ENCODE measurements around the gene CELSR1. TPM values are rescaled to one million over a fixed set of nuclear protein-coding genes. Genes with fewer than 3 reads are reported as not detected.

CELSR1 gene
- total RNA-seq, 1 experiment from 2014 or later = 33.2 TPM

GRCh38 chr22:46573781-46574437 lies 36.5 kb upstream of the CELSR1 start:
- Mint-ChIP-seq H3K27ac (ENCODE audit: unreplicated experiment) (peak overlapping the region; percentile 32), H3K4me1 (ENCODE audit: low read depth, unreplicated experiment) (peaks cover 19% of the 10 kb centered on the region), H3K36me3 (ENCODE audit: insufficient read depth, unreplicated experiment) (no peaks in the 10 kb centered on the region), H3K4me3 (ENCODE audit: unreplicated experiment) (no peak overlapping the region), H3K27me3 (ENCODE audit: insufficient read depth, unreplicated experiment) (no peaks in the 10 kb centered on the region), H3K9me3 (ENCODE audit: unreplicated experiment) (peaks cover 10% of the 10 kb centered on the region)
- no peak for DNase-seq
- H3K4me1 ChIP-seq = peaks cover 29% of the 10 kb centered on the region
- H3K4me3 ChIP-seq (ENCODE audit: low read depth, low read length) = no peak overlapping the region
- no peaks in the 10 kb centered on the region for H3K36me3 ChIP-seq (ENCODE audit: control insufficient read depth, insufficient read depth, low read length)
- intact Hi-C loops (cut with micrococcal nuclease; ENCODE audit: unreplicated experiment) = no loop called here
- H3K9me3 ChIP-seq = 0 out of 2 replicates have a peak, but pooled peaks cover 4% of the 10 kb centered on the region
- BruUV-seq (replicated peaks) = no TSS peak
- POLR2A ChIA-PET = no interaction called here
- CTCF ChIA-PET = no interaction called here
- no peak for TF ChIP-seq CTCF (IDR thresholded peaks at IDR 0.05; ENCODE audit: insufficient read depth in 1 of 2, low read depth in 1 of 2, low read length in 1 of 2, severe bottlenecking in 1 of 2, unreplicated experiment in 1 of 2)
- H3K27me3 ChIP-seq (replicated peaks; ENCODE audit: control insufficient read depth, insufficient read depth, low read length) = no peaks in the 10 kb centered on the region

GRCh38 chr22:46572911-46573780 lies 35.7 kb upstream of the CELSR1 start:
- Histone ChIP-seq H3K9me3 (0 out of 2 replicates have a peak, but pooled peaks cover 4% of the 10 kb centered on the region), H3K36me3 (ENCODE audit: control insufficient read depth, insufficient read depth, low read length) (no peaks in the 10 kb centered on the region), H3K4me1 (peaks cover 22% of the 10 kb centered on the region), H3K27me3 (replicated peaks; ENCODE audit: control insufficient read depth, insufficient read depth, low read length) (no peaks in the 10 kb centered on the region), H3K4me3 (ENCODE audit: low read depth, low read length) (no peak overlapping the region)
- DNase-seq = no peak
- BruUV-seq (replicated peaks) = no TSS peak
- Mint-ChIP-seq H3K4me3 (ENCODE audit: unreplicated experiment) (no peak overlapping the region), H3K9me3 (ENCODE audit: unreplicated experiment) (peaks cover 15% of the 10 kb centered on the region), H3K36me3 (ENCODE audit: insufficient read depth, unreplicated experiment) (no peaks in the 10 kb centered on the region), H3K4me1 (ENCODE audit: low read depth, unreplicated experiment) (peaks cover 16% of the 10 kb centered on the region), H3K27me3 (ENCODE audit: insufficient read depth, unreplicated experiment) (no peaks in the 10 kb centered on the region), H3K27ac (ENCODE audit: unreplicated experiment) (no peak overlapping the region)
- POLR2A ChIA-PET = no interaction called here
- CTCF ChIA-PET = interaction anchor here (1.0 kb wide), 1 partner anchor 10 kb away, joined by 5 read pairs; no protein-coding TSS in a partner anchor
- intact Hi-C loops (cut with micrococcal nuclease; ENCODE audit: unreplicated experiment) = no loop called here
- no peak for TF ChIP-seq CTCF (IDR thresholded peaks at IDR 0.05; ENCODE audit: insufficient read depth in 1 of 2, low read depth in 1 of 2, low read length in 1 of 2, severe bottlenecking in 1 of 2, unreplicated experiment in 1 of 2)

GRCh38 chr22:46571642-46572250 lies 34.3 kb upstream of the CELSR1 start:
- Mint-ChIP-seq H3K9me3 (ENCODE audit: unreplicated experiment) (peaks cover 23% of the 10 kb centered on the region), H3K4me1 (ENCODE audit: low read depth, unreplicated experiment) (peaks cover 16% of the 10 kb centered on the region), H3K27ac (ENCODE audit: unreplicated experiment) (no peak overlapping the region), H3K4me3 (ENCODE audit: unreplicated experiment) (no peak overlapping the region), H3K27me3 (ENCODE audit: insufficient read depth, unreplicated experiment) (no peaks in the 10 kb centered on the region), H3K36me3 (ENCODE audit: insufficient read depth, unreplicated experiment) (no peaks in the 10 kb centered on the region)
- intact Hi-C loops (cut with micrococcal nuclease; ENCODE audit: unreplicated experiment) = no loop called here
- no peak overlapping the region for H3K4me3 ChIP-seq (ENCODE audit: low read depth, low read length)
- BruUV-seq (replicated peaks) = no TSS peak
- H3K27me3 ChIP-seq (replicated peaks; ENCODE audit: control insufficient read depth, insufficient read depth, low read length) = no peaks in the 10 kb centered on the region
- H3K9me3 ChIP-seq = 0 out of 2 replicates have a peak, but pooled peaks cover 4% of the 10 kb centered on the region
- H3K4me1 ChIP-seq = peaks cover 20% of the 10 kb centered on the region
- POLR2A ChIA-PET = no interaction called here
- DNase-seq = no peak
- no peaks in the 10 kb centered on the region for H3K36me3 ChIP-seq (ENCODE audit: control insufficient read depth, insufficient read depth, low read length)
- TF ChIP-seq CTCF (IDR thresholded peaks at IDR 0.05; ENCODE audit: insufficient read depth in 1 of 2, low read depth in 1 of 2, low read length in 1 of 2, severe bottlenecking in 1 of 2, unreplicated experiment in 1 of 2) = no peak
- CTCF ChIA-PET = no interaction called here
